HG03520 (cell line): ENCODE results near the gene CAMK2G.

ENCODE experiments used
- ATAC-seq: cut with Tn5 transposase; IDR thresholded peaks from one replicate; pipeline ENCODE4 v1.9.1; 2021; ENCODE audit warnings: mild to moderate bottlenecking, moderate library complexity; ENCODE audit not compliant: unreplicated experiment

CAMK2G gene

GRCh38 chr10:73780966-73781365 is 93.4 kb downstream of the CAMK2G start:
- ATAC-seq = no peak

GRCh38 chr10:73780301-73780700 is 94.1 kb downstream of the CAMK2G start:
- no peak for ATAC-seq

GRCh38 chr10:73779539-73780197 is 94.7 kb downstream of the CAMK2G start:
- no peak for ATAC-seq

DNA sequence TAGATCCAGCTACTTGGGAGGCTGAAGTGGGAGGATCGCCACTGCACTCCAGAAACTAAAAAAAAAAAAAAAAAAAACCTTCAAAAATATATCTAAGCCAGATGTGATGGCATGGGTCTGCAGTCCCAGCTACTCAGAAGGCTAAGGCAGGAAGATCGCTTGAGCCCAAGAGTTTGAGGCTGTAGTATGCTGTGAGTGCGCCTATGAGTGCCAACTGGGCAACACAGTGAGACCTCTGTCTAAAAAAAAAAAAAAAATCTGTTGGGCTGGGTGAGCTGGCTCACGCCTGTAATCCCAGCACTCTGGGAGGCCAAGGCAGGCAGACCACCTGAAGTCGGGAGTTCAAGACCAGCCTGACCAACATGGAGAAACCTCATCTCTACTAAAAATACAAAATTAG is 95.3 kb downstream of the CAMK2G start:
- no peak for ATAC-seq

GRCh38 chr10:73774637-73775036 is 99.7 kb downstream of the CAMK2G start:
- ATAC-seq = no peak

- no peak for ATAC-seq
Observed at GRCh38 chr10:73773152-73773879, 101.0 kb downstream of the CAMK2G start.

GRCh38 chr10:73772281-73773151 is 101.8 kb downstream of the CAMK2G start:
- peak; percentile 59 for ATAC-seq

DNA sequence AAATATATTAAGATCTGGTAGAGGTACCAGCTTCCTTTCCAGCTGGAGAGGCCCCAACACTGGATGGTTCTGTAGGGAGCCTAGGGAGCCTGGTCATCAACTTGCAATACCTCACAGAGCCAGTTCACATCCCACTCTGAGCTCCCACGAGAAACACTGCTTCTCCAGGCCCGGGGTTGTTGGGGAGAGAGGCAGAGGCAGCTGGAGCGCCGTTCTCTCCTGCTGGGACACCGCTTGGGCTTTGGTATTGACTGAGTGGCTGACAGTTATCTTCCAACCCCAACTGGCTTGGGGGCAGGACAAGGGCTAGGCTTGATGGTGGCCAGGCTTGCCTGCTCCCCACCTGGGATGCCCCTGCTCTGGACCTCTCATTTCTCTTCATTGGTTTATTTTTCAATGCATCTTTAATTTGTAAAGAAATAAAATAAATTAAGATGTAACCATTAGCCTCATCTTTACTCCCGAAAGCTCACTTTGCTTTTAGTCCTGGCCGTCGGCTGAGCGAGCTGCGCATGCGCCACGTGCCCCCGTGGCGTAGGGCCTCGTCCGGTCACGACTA is 102.6 kb downstream of the CAMK2G start:
- ATAC-seq = peak; percentile 34

GRCh38 chr10:73769396-73769795 is 105.0 kb downstream of the CAMK2G start:
- no peak for ATAC-seq

- ATAC-seq = no peak
Observed at GRCh38 chr10:73768881-73769280, 105.5 kb downstream of the CAMK2G start.

GRCh38 chr10:73765066-73765465 is 109.3 kb downstream of the CAMK2G start:
- no peak for ATAC-seq

DNA sequence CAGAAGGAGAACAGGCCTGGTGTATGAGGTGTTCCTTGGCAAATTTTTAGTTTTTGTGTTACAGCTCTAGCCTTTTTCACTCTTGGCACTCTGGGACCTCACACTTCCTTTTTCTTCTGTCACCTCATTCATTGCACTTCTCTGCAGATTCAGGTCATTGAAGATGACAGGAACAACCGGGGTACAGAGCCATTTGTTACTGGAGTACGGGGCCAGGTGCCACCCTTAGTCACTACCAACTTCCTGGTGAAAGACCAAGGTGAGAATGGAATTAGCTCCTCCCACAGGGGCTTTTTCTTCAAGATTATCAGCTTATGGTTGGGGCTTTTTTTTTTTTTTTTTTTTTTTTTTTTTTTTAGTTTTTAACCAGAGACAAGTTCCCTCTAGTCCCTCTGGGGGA is 111.0 kb downstream of the CAMK2G start:
- ATAC-seq = no peak

DNA sequence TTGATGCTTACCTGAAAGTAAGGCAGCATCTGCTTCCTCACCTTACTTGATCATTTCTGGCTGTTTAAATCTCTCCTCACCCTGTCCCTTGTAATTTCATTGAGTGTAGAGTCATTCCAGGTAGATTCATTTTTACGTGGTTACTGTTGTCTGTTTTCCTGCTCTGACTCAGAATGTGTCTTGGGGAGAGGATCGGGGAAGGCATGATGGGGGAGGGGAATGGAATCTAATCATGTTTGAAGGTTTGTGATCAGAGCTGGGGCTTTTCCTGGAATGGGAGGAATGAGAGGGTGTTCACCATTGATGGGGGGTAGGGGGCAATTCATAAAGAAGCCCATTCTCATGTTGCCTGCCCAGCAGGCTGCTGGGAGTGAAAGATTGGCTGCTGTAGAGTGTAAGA is 111.4 kb downstream of the CAMK2G start:
- no peak for ATAC-seq
